IMR-90 (cell line): ENCODE measurements around the gene AMBRA1. TPM values are rescaled to one million over a fixed set of nuclear protein-coding genes. Genes with fewer than 3 reads are reported as not detected.

Experiments
- ATAC-seq: fragments of 200-7000 bp; cut with Tn5 transposase; 2 replicates; pipeline ENCODE4 v1.9.1; 2020; ENCODE audit warnings: low read depth, mild to moderate bottlenecking, moderate library complexity
- BruUV-seq: library from RNA; stranded (reverse); fragments of 400-500 nt; replicated peaks from 2 replicates; lab custom pipeline; 2021; lab: Mats Ljungman, UMichigan
- CTCF ChIA-PET: fragments of 300-600 bp; formaldehyde crosslinking; extraction: SDS; loops from one replicate; lab custom pipeline; 2021; ENCODE audit warnings: antibody characterized with exemption; lab: Yijun Ruan, JAX
- POLR2A ChIA-PET: fragments of 300-600 bp; sonication (Branson Sonifier 250); formaldehyde crosslinking; loops from one replicate; lab custom pipeline; 2022; ENCODE audit warnings: antibody characterized with exemption; ENCODE audit not compliant: unreplicated experiment; lab: Charles Lee
- DNase-seq: peaks from one replicate; pipeline ENCODE4 v3.0.0; 2013
- H2AFZ ChIP-seq: replicated peaks from 2 replicates; pipeline ENCODE3; 2013; ENCODE audit warnings: low read length, mild to moderate bottlenecking; ENCODE audit not compliant: poor library complexity
- H2AK5ac ChIP-seq: 2 replicates; pipeline ENCODE4 v1.6.1; 2013; ENCODE audit warnings: low read depth, low read length, inconsistent platforms
- H2AK9ac ChIP-seq: replicated peaks from 2 replicates; pipeline ENCODE3; 2013; ENCODE audit warnings: mild to moderate bottlenecking, low read depth, low read length, moderate library complexity; ENCODE audit not compliant: poor library complexity
- H2BK120ac ChIP-seq: 2 replicates; pipeline ENCODE4 v1.6.1; 2013; ENCODE audit warnings: low read depth, low read length, inconsistent platforms
- H2BK15ac ChIP-seq: 3 replicates; pipeline ENCODE4 v1.6.1; 2013; ENCODE audit warnings: low read depth, low read length, inconsistent platforms
- H2BK20ac ChIP-seq: 2 replicates; pipeline ENCODE4 v1.6.1; 2013; ENCODE audit warnings: low read depth, mild to moderate bottlenecking, inconsistent platforms, low read length, moderate library complexity
- H2BK5ac ChIP-seq: 2 replicates; pipeline ENCODE4 v1.6.1; 2013; ENCODE audit warnings: mild to moderate bottlenecking, low read depth, low read length, inconsistent platforms; ENCODE audit not compliant: poor library complexity, severe bottlenecking
- H3K14ac ChIP-seq: replicated peaks from 2 replicates; pipeline ENCODE4 v1.6.1; 2013; ENCODE audit warnings: low read depth, low read length, inconsistent platforms
- H3K18ac ChIP-seq: 2 replicates; pipeline ENCODE4 v1.6.1; 2013; ENCODE audit warnings: low read depth, low read length, control low read depth
- H3K23ac ChIP-seq: 2 replicates; pipeline ENCODE4 v1.6.1; 2013; ENCODE audit warnings: low read depth, low read length, inconsistent platforms
- H3K27ac ChIP-seq: 2 replicates; pipeline ENCODE4 v1.5.1; 2013; ENCODE audit warnings: mild to moderate bottlenecking, control low read depth, low read length; ENCODE audit not compliant: insufficient read depth
- H3K27me3 ChIP-seq: 2 replicates; pipeline ENCODE4 v1.6.1; 2013; ENCODE audit warnings: low read length; ENCODE audit not compliant: control insufficient read depth, insufficient read depth
- H3K36me3 ChIP-seq: 2 replicates; pipeline ENCODE4 v1.6.1; 2013; ENCODE audit warnings: low read length, mixed read lengths; ENCODE audit not compliant: control insufficient read depth, insufficient read depth
- H3K4ac ChIP-seq: 2 replicates; pipeline ENCODE4 v1.6.1; 2013; ENCODE audit warnings: low read depth, low read length, inconsistent platforms
- H3K4me1 ChIP-seq: 2 replicates; pipeline ENCODE4 v1.6.1; 2013; ENCODE audit warnings: low read length, mixed read lengths; ENCODE audit not compliant: control insufficient read depth, insufficient read depth
- H3K4me2 ChIP-seq: 2 replicates; pipeline ENCODE4 v1.6.1; 2013; ENCODE audit warnings: low read depth, mild to moderate bottlenecking, control low read depth, low read length, moderate library complexity
- H3K4me3 ChIP-seq: 2 replicates; pipeline ENCODE4 v1.5.1; 2013; ENCODE audit warnings: low read depth, mild to moderate bottlenecking, control low read depth, low read length, moderate library complexity; ENCODE audit not compliant: insufficient read depth
- H3K56ac ChIP-seq: 2 replicates; pipeline ENCODE4 v1.6.1; 2013; ENCODE audit warnings: low read length, inconsistent platforms; ENCODE audit not compliant: insufficient read depth; ENCODE audit errors: extremely low read depth
- H3K79me1 ChIP-seq, 2 experiments: 2 replicates each; pipeline ENCODE4 v1.6.1; 2013; ENCODE audit warnings: low read length in 2 of 2, inconsistent platforms in 1 of 2, low read depth in 1 of 2
- H3K9ac ChIP-seq: 2 replicates; pipeline ENCODE4 v1.6.1; 2013; ENCODE audit warnings: low read depth, low read length, control low read depth
- H3K9me1 ChIP-seq: 2 replicates; pipeline ENCODE4 v1.6.1; 2013; ENCODE audit warnings: low read length, inconsistent platforms; ENCODE audit not compliant: insufficient read depth
- H3K9me3 ChIP-seq: 2 replicates; pipeline ENCODE4 v1.6.1; 2013; ENCODE audit warnings: low read length; ENCODE audit not compliant: control insufficient read depth, insufficient read depth
- H4K20me1 ChIP-seq: 2 replicates; pipeline ENCODE4 v1.6.1; 2013; ENCODE audit warnings: low read length, inconsistent platforms; ENCODE audit not compliant: insufficient read depth
- H4K5ac ChIP-seq: 2 replicates; pipeline ENCODE4 v1.6.1; 2013; ENCODE audit warnings: mild to moderate bottlenecking, low read depth, low read length, control low read depth
- H4K8ac ChIP-seq, 2 experiments: 2 replicates each; pipeline ENCODE4 v1.6.1; 2013; ENCODE audit warnings: low read depth in 2 of 2, low read length in 2 of 2, control low read depth in 1 of 2, inconsistent platforms in 1 of 2
- H4K91ac ChIP-seq: 2 replicates; pipeline ENCODE4 v1.6.1; 2013; ENCODE audit warnings: low read depth, low read length, inconsistent platforms; ENCODE audit not compliant: insufficient read depth
- BHLHE40 ChIP-seq: fragments of 150-350 bp; IDR thresholded peaks from 2 replicates; pipeline ENCODE4 v1.6.1; 2016; ENCODE audit warnings: mild to moderate bottlenecking, low read depth, low read length
- CHD1 ChIP-seq: IDR thresholded peaks from 2 replicates; pipeline ENCODE4 v1.6.1; 2012; ENCODE audit warnings: low read depth, low read length, improper control_type of control experiment
- CTCF ChIP-seq: conservative IDR thresholded peaks from 2 replicates; pipeline ENCODE4 v1.5.1; 2012; ENCODE audit warnings: mild to moderate bottlenecking, low read depth, low read length, improper control_type of control experiment
- FOS ChIP-seq: fragments of 150-350 bp; IDR thresholded peaks from 2 replicates; pipeline ENCODE4 v1.6.1; 2016; ENCODE audit warnings: low read depth, low read length
- MAFK ChIP-seq: IDR thresholded peaks from 2 replicates; pipeline ENCODE4 v1.6.1; 2012; ENCODE audit warnings: low read depth, low read length, improper control_type of control experiment
- MAZ ChIP-seq: IDR thresholded peaks from 2 replicates; pipeline ENCODE4 v1.6.1; 2012; ENCODE audit warnings: low read depth, mild to moderate bottlenecking, low read length, improper control_type of control experiment, moderate library complexity, borderline replicate concordance
- MXI1 ChIP-seq: IDR thresholded peaks from 2 replicates; pipeline ENCODE4 v1.6.1; 2012; ENCODE audit warnings: low read depth, mild to moderate bottlenecking, low read length, moderate library complexity, borderline replicate concordance
- NFE2L2 ChIP-seq: fragments of 150-350 bp; IDR thresholded peaks from 2 replicates; pipeline ENCODE4 v1.6.1; 2016; ENCODE audit warnings: low read depth, mild to moderate bottlenecking, low read length
- POLR2A ChIP-seq: IDR thresholded peaks from 2 replicates; pipeline ENCODE4 v1.6.1; 2012; ENCODE audit warnings: mild to moderate bottlenecking, low read depth, low read length
- RFX5 ChIP-seq: IDR thresholded peaks from 2 replicates; pipeline ENCODE4 v1.8.0; 2012; ENCODE audit warnings: low read depth, mild to moderate bottlenecking, low read length, moderate library complexity
- SMC3 ChIP-seq: fragments of 150-350 bp; IDR thresholded peaks from 2 replicates; pipeline ENCODE4 v1.6.1; 2016; ENCODE audit warnings: low read depth, mild to moderate bottlenecking, antibody characterized with exemption, low read length, moderate library complexity
- USF2 ChIP-seq: fragments of 150-350 bp; IDR thresholded peaks from 2 replicates; pipeline ENCODE4 v1.6.1; 2017; ENCODE audit warnings: mild to moderate bottlenecking, antibody characterized with exemption, low read length, low read depth
- WGBS, 2 experiments: methylation state at CpG; one replicate each; pipeline versions ENCODE4 v1.1.5 to v1.1.7; 2013; ENCODE audit warnings: missing lambda C conversion rate in 2 of 2; ENCODE audit not compliant: insufficient read length in 1 of 2; ENCODE audit errors: extremely low coverage in 2 of 2; 5-methylcytosine and 5-hydroxymethylcytosine counted together
- dilution Hi-C: fragments of 300-500 bp; cut with HindIII; formaldehyde crosslinking; loops from one replicate; pipeline ENCODE4 v1.14.3; 2018; ENCODE audit warnings: low sequenced_read_pairs; ENCODE audit not compliant: unreplicated experiment
- in situ Hi-C: fragments of 300-500 bp; cut with MboI; formaldehyde crosslinking; loops from 3 replicates; pipeline ENCODE4 v1.14.3; 2019; ENCODE audit warnings: low sequenced_read_pairs, inconsistent platforms, mixed read lengths
- intact Hi-C: fragments of 100-400 bp; cut with micrococcal nuclease; formaldehyde crosslinking; loops from 2 replicates; pipeline ENCODE4 v1.10.0; 2022
- polyA plus RNA-seq, 3 experiments: library from polyadenylated mRNA; depleted of rRNA; stranded (reverse); fragments of >200 nt; gene quantifications; 2 replicates each; pipeline ENCODE4 v1.2.3, GENCODE V29; 2012; ENCODE audit warnings: low replicate concordance in 1 of 3
- total RNA-seq: library from RNA; depleted of rRNA; stranded (reverse); fragments of >200 nt; gene quantifications from 2 replicates; pipeline ENCODE4 v1.2.3, GENCODE V29; 2012
- TF ChIP-seq, protein P1 (sequence below): fragments of 150-350 bp; IDR thresholded peaks from 2 replicates; pipeline ENCODE4 v1.6.1; 2016; ENCODE audit warnings: low read depth, mild to moderate bottlenecking, low read length, moderate library complexity, borderline replicate concordance

AMBRA1 gene
- total and polyA plus RNA-seq, 2 of the 4 experiments (the other 2 are of a cell fraction): 9.4 to 18.3 TPM

DNA sequence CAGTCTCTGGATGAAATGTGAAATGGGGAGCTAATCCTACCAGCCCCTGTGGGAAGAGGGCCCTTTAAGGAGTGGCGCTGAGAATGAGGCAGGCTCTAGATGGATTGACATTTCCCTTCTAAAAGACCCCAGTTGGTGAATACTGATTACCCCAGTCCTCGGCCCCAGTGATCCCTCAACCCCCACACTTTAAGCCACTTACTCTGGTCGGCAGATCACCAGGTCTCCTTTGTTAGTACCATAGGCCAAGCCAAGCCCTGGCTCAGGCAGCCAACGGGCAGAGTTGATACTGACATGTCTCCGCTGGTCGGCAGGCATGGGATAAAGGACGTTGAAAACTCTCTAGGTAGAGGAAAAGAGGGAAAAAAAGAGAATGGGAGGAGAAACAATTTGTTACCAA is 176.1 kb downstream of the AMBRA1 start:
- Histone ChIP-seq H3K27me3 (no peaks in the 10 kb centered on the region), H3K27ac (no peak overlapping the region), H2AK9ac (no peak overlapping the region), H2BK5ac (no peak overlapping the region), H3K18ac (no peak overlapping the region), H4K5ac (no peak overlapping the region), H3K14ac (no peak overlapping the region), H3K9ac (no peak overlapping the region), H4K20me1 (no peaks in the 10 kb centered on the region), H2AK5ac (no peak overlapping the region), H3K56ac (no peak overlapping the region), H4K8ac (no peak overlapping the region), H2BK120ac (no peak overlapping the region), H4K91ac (no peak overlapping the region), H3K9me3 (no peaks in the 10 kb centered on the region), H3K4me1 (no peaks in the 10 kb centered on the region), H3K23ac (no peak overlapping the region), H3K79me1 (peaks cover 0 to 11% of the 10 kb centered on the region in 2 experiments; a peak in 1 of 4 replicates), H3K4me3 (no peak overlapping the region), H2BK15ac (no peak overlapping the region), H2AFZ (no peak overlapping the region), H3K36me3 (peaks cover 31% of the 10 kb centered on the region), H3K4ac (no peak overlapping the region), H3K4me2 (no peak overlapping the region), H2BK20ac (no peak overlapping the region), H3K9me1 (peaks cover 23% of the 10 kb centered on the region)
- POLR2A ChIA-PET: no interaction called here
- no CpG with 5 or more reads among the region's 7 CpGs for WGBS, 2 experiments
- dilution Hi-C loops (no loop called here), intact Hi-C loops (no loop called here), in situ Hi-C loops (no loop called here)
- TF ChIP-seq SMC3: no peak
- no peak for TF ChIP-seq NFE2L2
- no peak for TF ChIP-seq CHD1
- no peak for TF ChIP-seq MXI1
- TF ChIP-seq, protein P1, sequence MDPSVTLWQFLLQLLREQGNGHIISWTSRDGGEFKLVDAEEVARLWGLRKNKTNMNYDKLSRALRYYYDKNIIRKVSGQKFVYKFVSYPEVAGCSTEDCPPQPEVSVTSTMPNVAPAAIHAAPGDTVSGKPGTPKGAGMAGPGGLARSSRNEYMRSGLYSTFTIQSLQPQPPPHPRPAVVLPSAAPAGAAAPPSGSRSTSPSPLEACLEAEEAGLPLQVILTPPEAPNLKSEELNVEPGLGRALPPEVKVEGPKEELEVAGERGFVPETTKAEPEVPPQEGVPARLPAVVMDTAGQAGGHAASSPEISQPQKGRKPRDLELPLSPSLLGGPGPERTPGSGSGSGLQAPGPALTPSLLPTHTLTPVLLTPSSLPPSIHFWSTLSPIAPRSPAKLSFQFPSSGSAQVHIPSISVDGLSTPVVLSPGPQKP: no peak
- TF ChIP-seq FOS: no peak
- TF ChIP-seq MAFK: no peak
- TF ChIP-seq MAZ: no peak
- no peak for TF ChIP-seq BHLHE40
- no peak for TF ChIP-seq RFX5
- no peak for TF ChIP-seq POLR2A
- no peak for TF ChIP-seq USF2
- TF ChIP-seq CTCF: no peak
- ATAC-seq (no peak), DNase-seq (no peak)
- BruUV-seq: no TSS peak
- CTCF ChIA-PET: no interaction called here
